ENCODE data around the gene HEG1.

DNA sequence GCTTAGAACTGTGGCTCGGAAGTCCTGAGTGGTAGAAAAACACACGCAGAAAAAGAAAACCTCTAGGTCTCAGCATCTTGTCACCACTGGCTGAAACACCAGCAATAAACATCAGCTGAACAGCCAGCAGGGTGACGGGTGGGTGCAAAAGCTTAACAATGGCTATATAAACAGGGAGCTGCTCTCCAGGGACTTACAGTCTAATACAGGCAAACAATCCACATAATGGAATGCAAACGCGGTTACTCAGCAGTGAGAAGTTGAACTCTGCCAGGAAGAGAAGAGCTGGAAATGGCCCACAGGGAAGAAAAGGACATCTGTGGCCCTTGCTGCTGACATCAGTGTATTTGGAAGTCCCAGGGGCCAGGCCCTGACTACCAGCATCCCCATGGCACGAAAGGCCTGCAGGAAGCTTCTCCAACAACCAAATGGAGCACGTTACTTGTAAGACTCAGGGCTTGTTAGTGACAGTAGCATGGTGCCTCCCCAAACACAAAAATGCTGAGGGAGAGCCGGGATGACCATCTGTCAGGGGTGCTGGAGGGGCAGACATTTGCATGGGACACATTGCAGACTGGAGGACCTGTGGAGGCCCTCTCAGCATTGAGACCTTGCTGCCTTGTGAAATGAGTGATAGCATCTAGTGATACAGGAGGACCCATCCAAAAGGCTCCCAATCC is 3.0 kb downstream of the HEG1 start:
- TF ChIP-seq, protein P1, sequence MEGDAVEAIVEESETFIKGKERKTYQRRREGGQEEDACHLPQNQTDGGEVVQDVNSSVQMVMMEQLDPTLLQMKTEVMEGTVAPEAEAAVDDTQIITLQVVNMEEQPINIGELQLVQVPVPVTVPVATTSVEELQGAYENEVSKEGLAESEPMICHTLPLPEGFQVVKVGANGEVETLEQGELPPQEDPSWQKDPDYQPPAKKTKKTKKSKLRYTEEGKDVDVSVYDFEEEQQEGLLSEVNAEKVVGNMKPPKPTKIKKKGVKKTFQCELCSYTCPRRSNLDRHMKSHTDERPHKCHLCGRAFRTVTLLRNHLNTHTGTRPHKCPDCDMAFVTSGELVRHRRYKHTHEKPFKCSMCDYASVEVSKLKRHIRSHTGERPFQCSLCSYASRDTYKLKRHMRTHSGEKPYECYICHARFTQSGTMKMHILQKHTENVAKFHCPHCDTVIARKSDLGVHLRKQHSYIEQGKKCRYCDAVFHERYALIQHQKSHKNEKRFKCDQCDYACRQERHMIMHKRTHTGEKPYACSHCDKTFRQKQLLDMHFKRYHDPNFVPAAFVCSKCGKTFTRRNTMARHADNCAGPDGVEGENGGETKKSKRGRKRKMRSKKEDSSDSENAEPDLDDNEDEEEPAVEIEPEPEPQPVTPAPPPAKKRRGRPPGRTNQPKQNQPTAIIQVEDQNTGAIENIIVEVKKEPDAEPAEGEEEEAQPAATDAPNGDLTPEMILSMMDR (IDR thresholded peaks at IDR 0.05; ENCODE audit: insufficient read depth, low read length) = no peak
- TF ChIP-seq, protein P2, sequence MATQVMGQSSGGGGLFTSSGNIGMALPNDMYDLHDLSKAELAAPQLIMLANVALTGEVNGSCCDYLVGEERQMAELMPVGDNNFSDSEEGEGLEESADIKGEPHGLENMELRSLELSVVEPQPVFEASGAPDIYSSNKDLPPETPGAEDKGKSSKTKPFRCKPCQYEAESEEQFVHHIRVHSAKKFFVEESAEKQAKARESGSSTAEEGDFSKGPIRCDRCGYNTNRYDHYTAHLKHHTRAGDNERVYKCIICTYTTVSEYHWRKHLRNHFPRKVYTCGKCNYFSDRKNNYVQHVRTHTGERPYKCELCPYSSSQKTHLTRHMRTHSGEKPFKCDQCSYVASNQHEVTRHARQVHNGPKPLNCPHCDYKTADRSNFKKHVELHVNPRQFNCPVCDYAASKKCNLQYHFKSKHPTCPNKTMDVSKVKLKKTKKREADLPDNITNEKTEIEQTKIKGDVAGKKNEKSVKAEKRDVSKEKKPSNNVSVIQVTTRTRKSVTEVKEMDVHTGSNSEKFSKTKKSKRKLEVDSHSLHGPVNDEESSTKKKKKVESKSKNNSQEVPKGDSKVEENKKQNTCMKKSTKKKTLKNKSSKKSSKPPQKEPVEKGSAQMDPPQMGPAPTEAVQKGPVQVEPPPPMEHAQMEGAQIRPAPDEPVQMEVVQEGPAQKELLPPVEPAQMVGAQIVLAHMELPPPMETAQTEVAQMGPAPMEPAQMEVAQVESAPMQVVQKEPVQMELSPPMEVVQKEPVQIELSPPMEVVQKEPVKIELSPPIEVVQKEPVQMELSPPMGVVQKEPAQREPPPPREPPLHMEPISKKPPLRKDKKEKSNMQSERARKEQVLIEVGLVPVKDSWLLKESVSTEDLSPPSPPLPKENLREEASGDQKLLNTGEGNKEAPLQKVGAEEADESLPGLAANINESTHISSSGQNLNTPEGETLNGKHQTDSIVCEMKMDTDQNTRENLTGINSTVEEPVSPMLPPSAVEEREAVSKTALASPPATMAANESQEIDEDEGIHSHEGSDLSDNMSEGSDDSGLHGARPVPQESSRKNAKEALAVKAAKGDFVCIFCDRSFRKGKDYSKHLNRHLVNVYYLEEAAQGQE (IDR thresholded peaks at IDR 0.05; ENCODE audit: insufficient replicate concordance, low read depth) = no peak
- TF ChIP-seq POLR2AphosphoS5 (IDR thresholded peaks at IDR 0.05; ENCODE audit: low read depth) = no peak
- TF ChIP-seq SPI1 (IDR thresholded peaks at IDR 0.05; ENCODE audit: borderline replicate concordance, low read depth) = no peak

All from HL-60 (cell line).